Prostate gland (tissue), 2 donors: ENCODE data around the gene SEMA3G. TPM values are rescaled to one million over a fixed set of nuclear protein-coding genes. Genes with fewer than 3 reads are reported as not detected.

Experiments
- DNase-seq: peaks from one replicate; pipeline ENCODE4 v3.0.0-alpha.2; 2019; ENCODE audit warnings: low spot score
- H3K27ac ChIP-seq, 2 donors: fragments of 200-600 bp; sonication (generic); 2 replicates each; pipeline ENCODE4 v1.5.1; 2017 to 2019
- H3K27me3 ChIP-seq: fragments of 200-600 bp; sonication (generic); replicated peaks from 2 replicates; pipeline ENCODE4 v1.5.1; 2019; ENCODE audit not compliant: insufficient read depth
- H3K36me3 ChIP-seq, 2 donors: fragments of 200-600 bp; sonication (generic); 1 replicate in 1 of 2; 2 replicates in 1 of 2; pipeline versions ENCODE4 v1.5.1 to v1.8.1; 2017 to 2019
- H3K4me1 ChIP-seq: fragments of 200-600 bp; sonication (generic); replicated peaks from 2 replicates; pipeline ENCODE4 v1.5.1; 2019
- H3K4me3 ChIP-seq, 2 donors: fragments of 200-600 bp; sonication (generic); 2 replicates each; pipeline ENCODE4 v1.5.1; 2017 to 2019
- H3K9me3 ChIP-seq: fragments of 200-600 bp; sonication (generic); 2 replicates; pipeline ENCODE4 v1.5.1; 2017
- POLR2A ChIP-seq: fragments of 450-650 bp; IDR thresholded peaks from one replicate; pipeline ENCODE4 v1.6.1; 2016; ENCODE audit warnings: antibody characterized with exemption, mild to moderate bottlenecking
- POLR2AphosphoS5 ChIP-seq: sonication (generic); formaldehyde crosslinking; IDR thresholded peaks from one replicate; pipeline ENCODE4 v1.6.1; 2017; ENCODE audit warnings: antibody characterized with exemption
- WGBS: methylation state at CpG from one replicate; pipeline ENCODE4 v1.1.5; 2018; 5-methylcytosine and 5-hydroxymethylcytosine counted together
- intact Hi-C: fragments of 100-400 bp; cut with DNase I; formaldehyde crosslinking; loops from one replicate; pipeline ENCODE4 v1.14.2; 2022
- total RNA-seq, 2 donors: library from RNA; depleted of rRNA; stranded (reverse); fragments of >200 nt; gene quantifications; one replicate each; pipeline ENCODE4 v1.1.0, GENCODE V29; 2016
- TF ChIP-seq, protein P1 (sequence below), 4 experiments: fragments of 200-600 bp in 2 of 4; fragments of 450-650 bp in 2 of 4; sonication (generic) in 2 of 4; IDR thresholded peaks; 1 replicate in 3 of 4; 2 replicates in 1 of 4; pipeline ENCODE4 v1.5.1; 2016 to 2019; ENCODE audit warnings: antibody characterized with exemption in 4 of 4, mild to moderate bottlenecking in 2 of 4, moderate library complexity in 2 of 4

SEMA3G gene
- total RNA-seq, 2 donors from 2014 or later, result 3.5 to 7.6 TPM

DNA sequence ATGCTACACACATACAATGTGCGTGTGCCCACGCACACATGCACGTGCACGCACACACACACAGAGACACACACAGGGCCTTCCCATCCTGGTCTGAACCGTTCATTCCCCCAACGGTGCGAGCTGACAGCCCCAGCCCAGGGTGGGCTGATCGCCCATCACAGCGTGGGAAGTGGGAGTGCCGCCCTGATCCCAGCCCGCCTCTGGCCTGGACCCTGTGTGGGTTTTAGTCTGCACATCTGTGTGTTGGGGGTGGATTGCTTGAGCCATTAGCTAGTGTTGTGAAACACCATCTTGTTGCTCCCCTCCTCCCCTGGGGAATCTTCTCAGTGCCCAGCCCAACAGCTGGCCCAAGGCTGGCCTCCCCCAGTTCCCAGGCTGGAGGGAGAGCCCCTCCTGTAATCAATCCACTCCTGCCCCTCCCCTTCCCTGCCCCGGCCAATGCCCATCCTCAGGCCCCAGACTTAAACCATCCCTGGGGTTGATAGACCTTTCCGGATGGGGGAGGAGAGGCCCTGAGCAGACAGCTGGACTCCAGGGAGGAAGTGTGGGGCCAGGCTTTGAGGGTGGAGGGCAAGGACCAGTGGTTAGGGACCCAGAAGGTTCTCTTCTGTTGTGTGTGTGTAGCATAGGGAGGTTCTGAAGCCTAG, 8.3 kb downstream of the SEMA3G start:
- TF ChIP-seq POLR2AphosphoS5, result no peak
- intact Hi-C loops, result no loop called here
- Histone ChIP-seq H3K9me3 (no peaks in the 10 kb centered on the region), H3K4me3 (no peak overlapping the region), H3K27me3 (no peaks in the 10 kb centered on the region), H3K27ac (no peak overlapping the region), H3K36me3 (no peaks in the 10 kb centered on the region), H3K4me1 (no peaks in the 10 kb centered on the region)
- 83% methylated on average over 13 of the region's 13 CpGs for whole genome bisulfite sequencing
- DNase-seq, result no peak

DNA sequence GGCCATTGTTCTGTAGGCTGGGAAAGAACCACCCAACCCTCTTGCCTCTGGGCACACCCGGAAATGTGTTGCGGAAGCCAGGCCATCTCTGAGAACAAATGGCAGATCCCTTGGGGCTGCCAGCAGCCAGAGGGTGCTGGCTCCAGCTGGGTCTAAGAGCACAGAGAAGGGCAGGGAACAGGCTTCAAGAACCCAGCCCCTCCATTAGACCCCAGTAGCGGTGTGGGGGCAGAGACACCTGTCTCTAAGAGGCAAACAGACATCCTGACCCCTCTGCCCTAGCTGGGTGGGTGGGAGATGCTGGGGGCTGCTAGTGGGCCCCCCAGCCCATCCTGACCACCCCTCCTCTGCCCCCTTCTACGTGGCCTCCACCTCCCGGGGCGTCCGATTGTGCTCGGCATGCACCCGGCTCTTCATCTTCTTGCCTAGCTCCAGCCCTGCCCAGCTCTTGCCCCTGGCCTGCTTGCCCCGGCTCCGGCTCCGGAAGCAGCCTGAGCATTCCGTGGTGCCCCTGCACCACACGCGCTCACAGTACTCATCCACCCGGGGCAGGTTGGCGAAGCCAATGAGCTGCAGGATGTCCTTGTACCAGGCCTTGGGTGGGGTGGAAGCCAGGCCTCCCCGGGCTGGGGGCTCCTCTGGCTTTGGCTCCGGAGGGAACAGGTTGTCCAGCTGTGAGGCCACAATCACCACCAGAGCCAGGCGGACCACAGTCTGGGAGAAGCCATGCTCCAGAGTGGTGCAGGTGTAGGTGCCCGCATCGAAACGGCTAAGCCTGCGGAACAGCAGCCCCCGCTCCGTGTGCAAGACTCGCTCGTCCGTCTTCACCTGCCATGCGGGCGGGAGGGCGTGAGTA, 9.4 kb downstream of the SEMA3G start:
- intact Hi-C loops, result no loop called here
- no peaks in the 10 kb centered on the region for H3K27me3 ChIP-seq
- H3K36me3 ChIP-seq, result no peaks in the 10 kb centered on the region
- H3K4me1 ChIP-seq, result no peaks in the 10 kb centered on the region
- H3K27ac ChIP-seq, result no peak overlapping the region
- H3K9me3 ChIP-seq, result no peaks in the 10 kb centered on the region
- no peak for DNase-seq
- H3K4me3 ChIP-seq, result no peak overlapping the region
- WGBS, result 95% methylated on average over 30 of the region's 32 CpGs
- TF ChIP-seq, protein P1, sequence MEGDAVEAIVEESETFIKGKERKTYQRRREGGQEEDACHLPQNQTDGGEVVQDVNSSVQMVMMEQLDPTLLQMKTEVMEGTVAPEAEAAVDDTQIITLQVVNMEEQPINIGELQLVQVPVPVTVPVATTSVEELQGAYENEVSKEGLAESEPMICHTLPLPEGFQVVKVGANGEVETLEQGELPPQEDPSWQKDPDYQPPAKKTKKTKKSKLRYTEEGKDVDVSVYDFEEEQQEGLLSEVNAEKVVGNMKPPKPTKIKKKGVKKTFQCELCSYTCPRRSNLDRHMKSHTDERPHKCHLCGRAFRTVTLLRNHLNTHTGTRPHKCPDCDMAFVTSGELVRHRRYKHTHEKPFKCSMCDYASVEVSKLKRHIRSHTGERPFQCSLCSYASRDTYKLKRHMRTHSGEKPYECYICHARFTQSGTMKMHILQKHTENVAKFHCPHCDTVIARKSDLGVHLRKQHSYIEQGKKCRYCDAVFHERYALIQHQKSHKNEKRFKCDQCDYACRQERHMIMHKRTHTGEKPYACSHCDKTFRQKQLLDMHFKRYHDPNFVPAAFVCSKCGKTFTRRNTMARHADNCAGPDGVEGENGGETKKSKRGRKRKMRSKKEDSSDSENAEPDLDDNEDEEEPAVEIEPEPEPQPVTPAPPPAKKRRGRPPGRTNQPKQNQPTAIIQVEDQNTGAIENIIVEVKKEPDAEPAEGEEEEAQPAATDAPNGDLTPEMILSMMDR (IDR thresholded peaks at IDR 0.05), result no peak
- no peak for TF ChIP-seq POLR2AphosphoS5

DNA sequence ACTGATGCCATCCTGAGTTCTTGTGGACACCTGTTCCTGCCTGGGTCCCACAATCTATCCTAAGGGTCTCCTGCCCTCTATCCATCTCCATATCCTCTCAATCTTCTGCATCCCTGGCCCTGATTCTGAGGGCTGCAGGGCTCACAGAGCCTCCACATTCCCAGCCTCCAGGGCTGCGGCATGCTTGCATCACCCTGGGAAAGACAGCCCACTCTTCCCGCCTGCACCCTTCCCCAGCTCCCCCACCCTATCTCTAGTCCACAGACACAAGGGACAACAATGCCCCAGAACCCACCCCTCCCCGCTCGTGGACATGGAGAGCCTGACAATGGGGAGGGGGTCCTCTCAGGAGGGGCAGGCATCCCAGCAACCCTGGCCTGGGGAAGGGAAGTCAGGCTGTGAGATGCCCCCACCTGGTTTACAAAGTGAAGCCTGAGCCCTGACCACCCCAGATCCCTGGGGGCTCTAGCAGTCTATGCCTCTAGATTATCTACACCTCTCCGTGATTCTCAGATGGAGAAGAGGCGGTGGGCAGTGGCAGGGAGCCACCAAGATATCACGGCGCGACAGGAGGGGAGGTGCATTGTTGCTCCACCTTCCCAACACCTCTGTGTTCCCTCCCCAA, 10.3 kb downstream of the SEMA3G start:
- H3K4me1 ChIP-seq, result no peaks in the 10 kb centered on the region
- 91% methylated on average over 9 of the region's 9 CpGs for WGBS

DNA sequence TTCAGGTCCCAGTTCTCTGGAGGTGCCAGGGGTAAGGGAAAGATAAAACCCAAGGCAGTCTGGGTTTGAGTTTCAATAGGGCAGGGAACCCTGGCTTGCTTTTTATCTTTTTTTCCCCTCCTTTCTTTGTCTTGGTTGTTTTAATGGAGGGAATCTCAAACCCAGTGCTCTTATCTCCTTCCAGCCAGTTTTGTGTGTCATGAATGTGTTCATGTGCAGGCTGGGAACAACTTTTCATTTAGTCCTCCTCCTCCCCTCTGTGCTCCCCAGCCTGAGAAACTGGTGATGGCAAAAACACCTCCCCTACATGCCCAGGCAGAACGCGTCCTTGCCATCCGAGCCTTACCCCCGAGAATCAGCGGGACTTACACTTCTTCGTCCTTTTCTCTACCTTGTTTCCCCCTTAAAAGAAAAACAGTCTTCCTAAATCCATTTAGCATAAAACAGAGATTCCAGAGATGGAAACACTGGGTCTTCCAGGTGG, 10.9 kb downstream of the SEMA3G start:
- no peak overlapping the region for H3K27ac ChIP-seq
- no peaks in the 10 kb centered on the region for H3K27me3 ChIP-seq
- TF ChIP-seq POLR2AphosphoS5 (no peak), POLR2A (no peak)
- TF ChIP-seq, protein P1 (IDR thresholded peaks at IDR 0.05), result no peak
- 45% methylated on average over 6 of the region's 6 CpGs for WGBS
- H3K36me3 ChIP-seq, result no peaks in the 10 kb centered on the region
- no peak overlapping the region for H3K4me3 ChIP-seq
- no peaks in the 10 kb centered on the region for H3K9me3 ChIP-seq
- H3K4me1 ChIP-seq, result no peaks in the 10 kb centered on the region
- DNase-seq, result no peak
- intact Hi-C loops, result no loop called here

More for the DNA sequence above, 10.3 kb downstream of the SEMA3G start:
- no peak overlapping the region for H3K27ac ChIP-seq
- H3K36me3 ChIP-seq, result no peaks in the 10 kb centered on the region
- intact Hi-C loops, result no loop called here
- no peak for DNase-seq
- no peak overlapping the region for H3K4me3 ChIP-seq
- TF ChIP-seq, protein P1 (IDR thresholded peaks at IDR 0.05), result no peak
- TF ChIP-seq POLR2AphosphoS5 (no peak), POLR2A (no peak)
- no peaks in the 10 kb centered on the region for H3K9me3 ChIP-seq
- no peaks in the 10 kb centered on the region for H3K27me3 ChIP-seq

DNA sequence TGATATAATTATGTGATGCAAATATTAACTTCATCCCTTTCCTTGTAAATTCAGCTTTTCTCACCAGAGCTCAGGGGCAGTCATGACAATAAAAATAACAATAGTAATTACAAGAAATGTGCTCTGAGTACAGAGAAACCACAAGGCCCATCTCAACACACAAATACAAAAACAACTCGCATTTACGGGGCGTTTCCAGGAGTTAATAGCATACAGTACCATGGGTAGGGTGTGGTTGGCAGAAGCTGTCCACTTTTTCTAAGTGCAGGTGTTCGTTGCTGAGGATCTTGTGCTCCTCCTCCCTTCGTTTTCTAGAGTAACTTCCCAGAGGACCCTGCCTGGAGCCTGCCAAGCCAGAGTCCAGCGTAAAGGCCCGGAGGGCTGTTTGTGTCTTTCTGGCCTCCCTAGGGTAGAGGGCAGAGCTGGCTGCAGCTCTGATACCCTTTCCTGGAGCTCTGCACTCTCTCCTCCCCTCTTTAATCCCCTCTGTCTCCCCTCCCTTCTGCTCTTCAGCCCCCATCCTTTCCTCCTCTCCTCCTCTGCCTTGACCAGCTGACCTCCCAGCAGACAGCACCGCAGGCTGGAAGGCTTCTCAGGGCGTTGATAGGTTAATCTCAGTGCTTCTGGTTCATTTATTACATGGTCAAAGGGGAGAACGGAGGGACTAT, 11.4 kb downstream of the SEMA3G start:
- no peak for TF ChIP-seq POLR2AphosphoS5
- TF ChIP-seq, protein P1 (IDR thresholded peaks at IDR 0.05), result no peak
- no peak for TF ChIP-seq POLR2A
- Histone ChIP-seq H3K4me1 (no peaks in the 10 kb centered on the region), H3K9me3 (no peaks in the 10 kb centered on the region), H3K27ac (no peak overlapping the region), H3K4me3 (no peak overlapping the region), H3K36me3 (no peaks in the 10 kb centered on the region), H3K27me3 (no peaks in the 10 kb centered on the region)
- 55% methylated on average over 10 of the region's 10 CpGs for WGBS
- DNase-seq, result no peak
- intact Hi-C loops, result no loop called here
